Large intestine (tissue), 3 donors: ENCODE measurements around the gene ITSN2. TPM values are rescaled to one million over a fixed set of nuclear protein-coding genes. Genes with fewer than 3 reads are reported as not detected.

Experiments
- DNase-seq, 2 donors: peaks; one replicate each; pipeline versions ENCODE4 v3.0.0 to v3.0.0-alpha.2; 2013
- H3K27ac ChIP-seq: one replicate; pipeline ENCODE4 v1.5.1; 2013; ENCODE audit warnings: low read length
- H3K27me3 ChIP-seq: 2 replicates; pipeline ENCODE4 v1.6.1; 2013; ENCODE audit warnings: low read length; ENCODE audit not compliant: control insufficient read depth, insufficient read depth
- H3K36me3 ChIP-seq: 2 replicates; pipeline ENCODE4 v1.6.1; 2013; ENCODE audit warnings: low read length; ENCODE audit not compliant: control insufficient read depth, insufficient read depth
- H3K4me1 ChIP-seq: one replicate; pipeline ENCODE4 v1.6.1; 2013; ENCODE audit warnings: low read length; ENCODE audit not compliant: control insufficient read depth, insufficient read depth
- H3K4me3 ChIP-seq: one replicate; pipeline ENCODE4 v1.5.1; 2013; ENCODE audit warnings: low read length
- H3K9me3 ChIP-seq: one replicate; pipeline ENCODE4 v1.6.1; 2013; ENCODE audit warnings: mild to moderate bottlenecking, low read depth, low read length, moderate library complexity; ENCODE audit not compliant: control insufficient read depth
- WGBS: methylation state at CpG from one replicate; pipeline ENCODE4 v1.1.5; 2013; ENCODE audit warnings: low lambda C conversion rate; ENCODE audit not compliant: insufficient coverage; 5-methylcytosine and 5-hydroxymethylcytosine counted together
- polyA plus RNA-seq: library from polyadenylated mRNA; unstranded; fragments of 120-200 nt; gene quantifications from one replicate; pipeline ENCODE4 v1.2.1, GENCODE V29; 2013

The ITSN2 gene
- polyA plus RNA-seq, 1 donor, result 36.7 TPM

- Histone ChIP-seq H3K9me3 (no peaks in the 10 kb centered on the region), H3K27ac (no peak overlapping the region), H3K36me3 (no peaks in the 10 kb centered on the region), H3K4me3 (no peak overlapping the region), H3K27me3 (no peaks in the 10 kb centered on the region), H3K4me1 (peaks cover 12% of the 10 kb centered on the region)
- no peak for DNase-seq
- WGBS, result 95% methylated on average over 3 of the region's 4 CpGs
Measured at GRCh38 chr2:24336811-24337210, 23.5 kb downstream of the ITSN2 start.

GRCh38 chr2:24334245-24334633, 26.1 kb downstream of the ITSN2 start:
- H3K4me1 ChIP-seq, result peaks cover 8% of the 10 kb centered on the region

GRCh38 chr2:24332791-24333540, 27.4 kb downstream of the ITSN2 start:
- Histone ChIP-seq H3K36me3 (no peaks in the 10 kb centered on the region), H3K27ac (no peak overlapping the region), H3K9me3 (no peaks in the 10 kb centered on the region), H3K27me3 (no peaks in the 10 kb centered on the region), H3K4me1 (no peaks in the 10 kb centered on the region), H3K4me3 (no peak overlapping the region)
- DNase-seq, result no peak
- WGBS, result 100% methylated on average over 1 of the region's 2 CpGs

More at GRCh38 chr2:24334245-24334633, 26.1 kb downstream of the ITSN2 start:
- no peaks in the 10 kb centered on the region for H3K36me3 ChIP-seq
- DNase-seq, result no peak
- no peak overlapping the region for H3K27ac ChIP-seq
- WGBS, result no CpG with 5 or more reads among the region's 9 CpGs
- no peaks in the 10 kb centered on the region for H3K27me3 ChIP-seq
- no peak overlapping the region for H3K4me3 ChIP-seq
- H3K9me3 ChIP-seq, result no peaks in the 10 kb centered on the region

GRCh38 chr2:24330161-24330560, 30.2 kb downstream of the ITSN2 start:
- WGBS, result 60% methylated on average over 1 of the region's 11 CpGs
- Histone ChIP-seq H3K36me3 (no peaks in the 10 kb centered on the region), H3K9me3 (no peaks in the 10 kb centered on the region), H3K4me3 (no peak overlapping the region), H3K27ac (no peak overlapping the region), H3K4me1 (no peaks in the 10 kb centered on the region), H3K27me3 (no peaks in the 10 kb centered on the region)
- DNase-seq, result no peak

- no peaks in the 10 kb centered on the region for H3K9me3 ChIP-seq
- no CpG with 5 or more reads among the region's 2 CpGs for WGBS
Measured at GRCh38 chr2:24329700-24330099, 30.6 kb downstream of the ITSN2 start.

GRCh38 chr2:24328010-24328409, 32.3 kb downstream of the ITSN2 start:
- Histone ChIP-seq H3K4me1 (no peaks in the 10 kb centered on the region), H3K27me3 (no peaks in the 10 kb centered on the region), H3K36me3 (peaks cover 3% of the 10 kb centered on the region), H3K9me3 (no peaks in the 10 kb centered on the region), H3K4me3 (no peak overlapping the region), H3K27ac (no peak overlapping the region)
- 63% methylated on average over 2 of the region's 3 CpGs for WGBS
- DNase-seq, result no peak

More at GRCh38 chr2:24329700-24330099, 30.6 kb downstream of the ITSN2 start:
- Histone ChIP-seq H3K27ac (no peak overlapping the region), H3K4me1 (no peaks in the 10 kb centered on the region), H3K4me3 (no peak overlapping the region), H3K27me3 (no peaks in the 10 kb centered on the region), H3K36me3 (no peaks in the 10 kb centered on the region)
- DNase-seq, result no peak

GRCh38 chr2:24317491-24317920, 42.8 kb downstream of the ITSN2 start:
- H3K27ac ChIP-seq, result no peak overlapping the region
- H3K4me1 ChIP-seq, result no peaks in the 10 kb centered on the region
- no peak for DNase-seq
- H3K9me3 ChIP-seq, result no peaks in the 10 kb centered on the region
- no peaks in the 10 kb centered on the region for H3K27me3 ChIP-seq
- H3K36me3 ChIP-seq, result peaks cover 4% of the 10 kb centered on the region
- H3K4me3 ChIP-seq, result no peak overlapping the region

- H3K36me3 ChIP-seq, result peaks cover 8% of the 10 kb centered on the region
- no peak for DNase-seq
- no peaks in the 10 kb centered on the region for H3K4me1 ChIP-seq
- H3K27me3 ChIP-seq, result no peaks in the 10 kb centered on the region
- no peak overlapping the region for H3K4me3 ChIP-seq
- H3K27ac ChIP-seq, result no peak overlapping the region
- no peaks in the 10 kb centered on the region for H3K9me3 ChIP-seq
- no CpG with 5 or more reads among the region's 3 CpGs for WGBS
Measured at GRCh38 chr2:24315669-24316068, 44.7 kb downstream of the ITSN2 start.

GRCh38 chr2:24313744-24314632, 46.3 kb downstream of the ITSN2 start:
- peaks cover 9% of the 10 kb centered on the region for H3K36me3 ChIP-seq
- no peak overlapping the region for H3K4me3 ChIP-seq
- no peak for DNase-seq
- no peaks in the 10 kb centered on the region for H3K9me3 ChIP-seq
- no peak overlapping the region for H3K27ac ChIP-seq
- no peaks in the 10 kb centered on the region for H3K27me3 ChIP-seq
- WGBS, result 86% methylated on average over 1 of the region's 5 CpGs
- no peaks in the 10 kb centered on the region for H3K4me1 ChIP-seq

GRCh38 chr2:24307961-24308360, 52.4 kb downstream of the ITSN2 start:
- no CpG with 5 or more reads among the region's 2 CpGs for WGBS
- Histone ChIP-seq H3K4me1 (no peaks in the 10 kb centered on the region), H3K4me3 (no peak overlapping the region), H3K9me3 (no peaks in the 10 kb centered on the region), H3K27ac (no peak overlapping the region), H3K36me3 (peaks cover 35% of the 10 kb centered on the region), H3K27me3 (no peaks in the 10 kb centered on the region)
- no peak for DNase-seq
